Fibroblast of villous mesenchyme (primary cell): ENCODE results near the gene KCNIP1. TPM values are rescaled to one million over a fixed set of nuclear protein-coding genes. Genes with fewer than 3 reads are reported as not detected.

ENCODE experiments used
- DNase-seq: peaks from one replicate; pipeline ENCODE4 v3.0.0-alpha.2; 2010; ENCODE audit warnings: low read depth
- H3K4me3 ChIP-seq: 2 replicates; pipeline ENCODE4 v1.5.1; 2011; ENCODE audit warnings: low read depth, mild to moderate bottlenecking, low read length
- total RNA-seq: library from RNA; depleted of rRNA; stranded (reverse); fragments of >200 nt; gene quantifications from 2 replicates; pipeline ENCODE4 v1.2.3, GENCODE V29; 2012
- TF ChIP-seq, protein P1 (sequence below): IDR thresholded peaks from 2 replicates; pipeline ENCODE4 v1.5.1; 2012; ENCODE audit warnings: low read depth, mild to moderate bottlenecking, low read length; ENCODE audit not compliant: insufficient read depth

The KCNIP1 gene
- total RNA-seq, 1 donor = not detected

DNA sequence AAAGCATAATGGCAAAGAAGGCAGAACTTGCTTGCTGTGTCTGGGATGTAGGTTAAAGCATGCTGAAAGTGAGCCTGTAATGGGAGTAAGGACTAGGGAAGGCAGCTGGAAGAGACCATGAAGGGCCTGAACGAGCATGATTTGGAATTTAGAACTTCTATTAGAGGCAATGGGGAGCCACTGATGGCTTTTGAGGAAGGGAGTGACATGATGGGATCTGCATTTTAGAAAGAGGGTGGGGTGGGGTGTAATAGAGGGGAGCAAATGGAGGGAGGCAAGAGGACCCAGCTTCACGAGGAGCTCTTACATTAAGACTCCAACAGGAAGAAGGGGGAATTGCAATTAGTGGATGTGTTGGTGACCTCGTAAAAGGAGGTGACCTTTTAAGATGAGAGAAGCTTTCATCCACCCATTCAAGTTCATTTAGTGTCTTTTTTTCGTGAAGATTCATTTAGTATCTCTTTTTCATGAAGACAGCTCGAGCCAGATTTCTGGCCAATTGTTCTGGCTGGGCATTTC lies 266.1 kb downstream of the KCNIP1 start:
- TF ChIP-seq, protein P1, sequence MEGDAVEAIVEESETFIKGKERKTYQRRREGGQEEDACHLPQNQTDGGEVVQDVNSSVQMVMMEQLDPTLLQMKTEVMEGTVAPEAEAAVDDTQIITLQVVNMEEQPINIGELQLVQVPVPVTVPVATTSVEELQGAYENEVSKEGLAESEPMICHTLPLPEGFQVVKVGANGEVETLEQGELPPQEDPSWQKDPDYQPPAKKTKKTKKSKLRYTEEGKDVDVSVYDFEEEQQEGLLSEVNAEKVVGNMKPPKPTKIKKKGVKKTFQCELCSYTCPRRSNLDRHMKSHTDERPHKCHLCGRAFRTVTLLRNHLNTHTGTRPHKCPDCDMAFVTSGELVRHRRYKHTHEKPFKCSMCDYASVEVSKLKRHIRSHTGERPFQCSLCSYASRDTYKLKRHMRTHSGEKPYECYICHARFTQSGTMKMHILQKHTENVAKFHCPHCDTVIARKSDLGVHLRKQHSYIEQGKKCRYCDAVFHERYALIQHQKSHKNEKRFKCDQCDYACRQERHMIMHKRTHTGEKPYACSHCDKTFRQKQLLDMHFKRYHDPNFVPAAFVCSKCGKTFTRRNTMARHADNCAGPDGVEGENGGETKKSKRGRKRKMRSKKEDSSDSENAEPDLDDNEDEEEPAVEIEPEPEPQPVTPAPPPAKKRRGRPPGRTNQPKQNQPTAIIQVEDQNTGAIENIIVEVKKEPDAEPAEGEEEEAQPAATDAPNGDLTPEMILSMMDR = no peak
- H3K4me3 ChIP-seq = no peak overlapping the region
- no peak for DNase-seq

DNA sequence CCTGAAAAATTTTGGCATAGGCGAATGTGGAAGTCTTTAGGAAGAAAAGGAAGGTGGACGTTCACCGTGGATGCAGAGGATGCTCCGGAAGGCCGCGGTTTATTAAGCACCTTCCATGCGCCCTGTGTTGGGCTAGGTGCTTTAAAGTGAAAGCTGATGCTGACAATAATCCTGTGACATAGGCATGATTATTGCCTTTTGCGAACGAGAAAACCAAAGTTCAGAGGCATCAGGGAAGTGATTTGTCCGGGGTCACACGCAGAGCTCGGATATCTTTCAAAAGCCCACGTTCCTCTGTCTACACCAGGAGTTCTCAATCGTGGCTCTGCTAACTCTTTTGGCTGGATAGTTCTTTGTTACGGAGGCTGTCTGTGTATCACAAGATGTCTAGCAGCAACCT lies 267.7 kb downstream of the KCNIP1 start:
- TF ChIP-seq, protein P1 = no peak
- DNase-seq = no peak

DNA sequence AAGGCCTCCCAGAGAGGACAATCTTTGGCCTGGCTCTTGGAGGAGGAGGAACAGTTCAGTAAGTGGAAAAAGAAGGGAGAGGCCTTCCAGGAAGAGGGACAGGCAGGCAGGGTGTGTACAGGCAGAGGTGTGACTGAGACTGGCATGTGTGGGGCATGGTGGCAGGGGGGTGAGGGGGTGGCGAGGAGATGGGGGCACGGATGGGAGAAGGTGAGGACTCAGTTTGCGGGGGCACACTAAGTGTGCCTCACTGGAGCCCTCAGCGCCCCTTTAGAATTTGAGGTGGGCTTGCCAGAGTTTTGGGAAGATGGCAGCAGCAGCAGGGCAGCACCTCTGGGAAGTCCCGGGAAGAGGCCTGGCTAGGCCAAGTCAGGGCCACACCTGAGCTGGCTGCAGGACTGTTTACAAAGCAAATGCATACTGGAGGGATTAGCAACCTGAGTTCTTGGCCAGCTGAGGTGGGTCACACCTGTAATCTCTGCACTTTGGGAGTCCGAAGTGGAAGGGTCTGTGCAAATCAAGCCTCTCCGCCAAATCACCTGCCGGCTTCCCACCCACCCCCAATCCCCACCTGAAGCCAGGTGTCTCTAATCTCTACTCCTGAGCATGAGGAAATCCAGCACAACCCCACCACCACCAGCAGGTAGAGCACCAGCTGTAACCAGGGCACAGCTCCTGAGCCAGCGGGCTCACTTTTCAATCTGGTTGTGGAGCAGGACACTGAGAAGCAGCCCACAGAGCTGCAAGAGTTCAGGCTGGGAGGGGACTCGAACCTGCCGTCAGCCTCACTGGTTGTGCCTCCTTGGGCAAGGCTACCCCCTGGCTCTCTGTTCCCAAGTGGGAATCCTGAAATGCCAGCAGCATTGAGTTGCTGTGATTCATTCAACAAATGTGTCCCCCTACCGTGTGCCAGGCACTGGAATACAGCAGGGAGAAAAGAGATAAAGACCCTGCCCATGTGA lies 269.5 kb downstream of the KCNIP1 start:
- H3K4me3 ChIP-seq = no peak overlapping the region
- DNase-seq = no peak
- TF ChIP-seq, protein P1 = no peak

More for the DNA sequence above, 267.7 kb downstream of the KCNIP1 start:
- H3K4me3 ChIP-seq = no peak overlapping the region

DNA sequence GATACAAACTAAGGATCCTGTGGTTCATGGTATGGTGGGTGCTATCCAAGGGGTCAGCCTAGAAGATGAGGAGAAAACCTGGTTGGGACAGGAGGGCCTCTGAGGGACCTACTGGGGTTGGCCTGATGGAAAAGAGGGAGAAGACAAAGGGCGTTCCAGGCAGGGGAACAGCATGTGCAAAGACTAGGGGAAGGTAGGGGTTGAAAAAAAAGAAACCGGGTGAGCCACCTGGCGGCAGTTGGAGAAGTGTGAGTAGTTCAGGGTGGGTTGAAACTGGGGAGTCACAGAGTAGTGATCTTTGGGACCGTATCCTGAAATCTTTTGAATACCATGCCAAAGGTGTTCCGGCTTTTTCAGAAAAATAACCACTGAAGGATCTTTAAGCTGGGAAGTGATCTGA lies 271.0 kb downstream of the KCNIP1 start:
- no peak overlapping the region for H3K4me3 ChIP-seq

DNA sequence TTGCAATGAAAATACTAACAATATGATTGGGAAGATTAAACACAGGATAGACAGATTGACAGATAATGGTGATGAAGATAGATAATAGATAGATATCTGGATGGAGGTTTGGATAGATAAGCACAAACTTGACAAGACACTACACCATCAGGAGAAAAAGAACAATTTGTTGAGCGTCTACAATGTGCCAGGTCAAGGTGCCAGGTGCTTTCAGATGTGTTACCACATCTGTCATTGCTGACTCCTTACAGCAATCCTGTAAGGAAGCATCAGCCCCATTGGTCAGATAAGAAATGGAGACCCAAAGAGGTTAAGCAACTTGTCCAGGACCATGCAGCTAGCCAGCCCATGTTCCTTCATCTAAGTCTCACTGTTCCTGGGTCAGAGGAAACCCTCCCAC lies 278.1 kb downstream of the KCNIP1 start:
- no peak for DNase-seq
- H3K4me3 ChIP-seq = no peak overlapping the region
- TF ChIP-seq, protein P1 = no peak

More for the DNA sequence above, 271.0 kb downstream of the KCNIP1 start:
- no peak for DNase-seq
- TF ChIP-seq, protein P1 = no peak

DNA sequence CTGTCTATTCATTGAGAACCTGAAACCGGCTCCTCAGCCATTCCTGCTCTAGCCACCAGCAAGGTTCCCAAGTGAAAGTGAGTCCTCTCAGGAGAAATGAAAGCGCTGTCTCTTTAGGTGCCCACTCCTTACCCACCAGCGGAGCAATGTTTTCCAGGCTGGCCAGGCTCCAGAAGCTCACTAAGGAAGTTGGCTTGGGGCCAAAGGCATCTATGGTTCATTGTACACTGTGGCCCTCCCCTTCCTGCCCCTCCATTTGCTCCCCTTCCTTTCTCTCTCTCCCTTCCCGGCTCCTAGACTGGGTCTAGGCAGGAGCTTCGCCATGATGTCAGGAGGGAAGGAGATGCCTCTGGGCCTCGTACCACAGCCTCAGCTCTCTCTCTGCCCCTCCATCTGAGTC lies 278.6 kb downstream of the KCNIP1 start:
- TF ChIP-seq, protein P1 = no peak
- no peak for DNase-seq

More for the DNA sequence above, 278.6 kb downstream of the KCNIP1 start:
- no peak overlapping the region for H3K4me3 ChIP-seq
